ENCODE data around the gene COPZ1. TPM values are rescaled to one million over a fixed set of nuclear protein-coding genes. Genes with fewer than 3 reads are reported as not detected.

COPZ1 gene
- total and polyA plus RNA-seq, 2 donors (not counting 1 experiment from before 2014, with no cell fraction given), result 97.9 to 305 TPM

DNA sequence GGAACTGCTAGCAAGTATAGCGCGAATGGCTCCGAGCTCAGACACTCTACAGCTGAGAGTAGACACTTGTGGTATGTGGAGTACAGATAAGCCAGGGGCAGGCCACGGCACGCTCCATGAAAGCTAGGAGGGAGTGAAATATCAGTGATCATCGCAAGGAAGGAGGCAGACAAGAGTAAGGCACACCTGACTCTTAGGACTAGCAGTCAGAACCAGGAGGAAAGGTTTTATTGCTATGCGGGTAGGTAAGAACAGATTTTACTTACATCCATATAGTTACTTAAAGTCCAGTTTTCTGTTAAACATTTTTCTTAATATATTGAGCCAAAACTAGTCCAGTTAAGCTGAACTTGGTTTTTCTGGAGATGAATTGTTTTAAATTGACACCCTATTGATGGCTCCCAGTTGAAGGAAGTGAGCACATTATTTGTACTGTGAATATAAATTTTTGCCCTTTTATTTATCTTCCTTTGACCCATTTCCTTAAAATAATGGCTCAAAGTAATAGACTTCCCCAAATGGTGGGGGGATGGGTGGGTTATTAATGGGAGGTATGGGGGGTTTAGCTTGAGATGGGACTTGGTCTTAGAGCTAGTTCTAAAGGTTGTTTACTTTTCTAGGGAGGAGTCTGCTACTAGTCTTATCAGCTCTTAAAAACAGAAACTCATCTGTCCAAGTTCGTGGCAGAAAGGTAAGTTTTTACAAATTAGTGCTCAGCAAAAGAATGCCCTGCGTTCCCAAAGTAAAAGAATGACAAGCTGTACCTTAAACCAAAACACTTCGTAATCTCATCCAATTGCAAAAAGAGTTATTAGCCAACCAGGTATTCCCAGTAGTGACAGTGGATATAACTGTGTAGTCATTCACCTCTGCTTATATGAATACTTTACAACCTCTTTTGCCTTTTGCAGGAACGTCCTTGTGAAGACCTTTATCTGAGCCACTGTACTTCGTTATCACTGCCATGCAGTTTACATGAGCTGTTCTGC is 38.6 kb upstream of the COPZ1 start:
- no peak for TF ChIP-seq CTCF (conservative IDR thresholded peaks at IDR 0.05 in 1 of 2, IDR thresholded peaks at IDR 0.05 in 1 of 2; ENCODE audit: low read depth in 1 of 2, low read length in 2 of 2)
- Histone ChIP-seq H3K9ac (ENCODE audit: insufficient read depth, low read length) (no peak overlapping the region), H3K4me2 (ENCODE audit: extremely low read depth, insufficient read depth, low read length) (peak overlapping the region; percentile 4), H3K27ac (ENCODE audit: insufficient read depth, low read length) (no peak overlapping the region), H4K20me1 (ENCODE audit: control insufficient read depth, extremely low read depth, insufficient read depth, low read length) (peaks cover 3% of the 10 kb centered on the region), H3K9me3 (ENCODE audit: control insufficient read depth, insufficient read depth, low read depth, low read length) (no peaks in the 10 kb centered on the region), H3K4me3 (replicated peaks in 1 of 4; ENCODE audit: control extremely low read depth in 1 of 4, insufficient read depth in 1 of 4, low read depth in 3 of 4, low read length in 4 of 4) (peak overlapping the region in 1 of 4 experiments; percentile 3), H3K27me3 (ENCODE audit: control insufficient read depth, insufficient read depth, low read length) (no peaks in the 10 kb centered on the region), H3K36me3 (ENCODE audit: control insufficient read depth, insufficient read depth, low read length) (peaks cover 12% of the 10 kb centered on the region), H3K4me1 (ENCODE audit: control insufficient read depth, extremely low read depth, insufficient read depth, low read length) (peaks cover 8% of the 10 kb centered on the region), H3K79me2 (ENCODE audit: control insufficient read depth, insufficient read depth, low read length) (peaks cover 37% of the 10 kb centered on the region), H2AFZ (ENCODE audit: low read length) (no peak overlapping the region)
- no peak for DNase-seq (ENCODE audit: low read depth in 2 of 2)

DNA sequence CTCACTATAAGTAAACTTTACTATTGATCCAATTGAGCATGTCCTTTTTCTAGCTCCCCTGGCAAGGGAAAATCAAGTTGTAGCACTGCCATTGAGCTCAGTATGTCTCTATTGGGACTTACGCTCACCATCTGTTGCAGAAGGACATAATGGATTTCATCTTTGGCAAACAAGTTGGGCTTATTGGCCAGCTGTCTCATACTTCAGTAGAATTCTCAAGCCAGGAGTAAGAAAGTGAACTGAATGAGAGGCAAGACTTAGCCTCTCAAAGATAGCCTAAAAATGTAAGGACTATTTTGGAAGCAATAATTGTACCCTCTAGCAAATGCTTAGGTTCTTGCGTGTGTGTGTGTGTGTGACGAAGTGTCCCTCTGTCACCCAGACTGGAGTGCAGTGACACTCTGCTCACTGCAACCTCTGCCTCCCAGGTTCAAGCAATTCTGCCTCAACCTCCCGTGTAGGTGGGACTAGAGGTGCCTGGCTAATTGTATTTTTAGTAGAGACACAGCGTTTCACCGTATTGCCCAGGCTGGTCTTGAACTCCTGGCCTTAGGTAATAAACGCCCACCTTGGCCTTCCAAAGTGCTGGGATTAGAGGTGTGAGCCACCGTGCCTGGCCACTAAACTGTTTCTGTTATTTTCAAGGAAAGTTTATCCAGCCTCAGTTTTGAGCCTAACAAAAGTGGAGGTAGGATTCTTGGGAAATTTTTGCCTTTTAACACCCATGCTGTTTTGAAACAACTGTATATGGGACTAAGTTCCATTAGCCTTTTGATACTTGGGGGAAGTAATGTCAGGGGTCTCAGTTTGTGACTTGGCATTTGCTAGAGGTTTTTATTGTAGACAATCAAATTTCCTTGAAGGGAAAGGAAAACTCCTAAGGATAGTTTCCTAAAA is 37.4 kb upstream of the COPZ1 start:
- no peaks in the 10 kb centered on the region for H3K9me3 ChIP-seq (ENCODE audit: control insufficient read depth, insufficient read depth, low read depth, low read length)
- H3K9ac ChIP-seq (ENCODE audit: insufficient read depth, low read length), result no peak overlapping the region
- H3K4me3 ChIP-seq (replicated peaks in 1 of 4; ENCODE audit: control extremely low read depth in 1 of 4, insufficient read depth in 1 of 4, low read depth in 3 of 4, low read length in 4 of 4), result no peak overlapping the region
- peaks cover 6% of the 10 kb centered on the region for H3K4me1 ChIP-seq (ENCODE audit: control insufficient read depth, extremely low read depth, insufficient read depth, low read length)
- peaks cover 25% of the 10 kb centered on the region for H3K79me2 ChIP-seq (ENCODE audit: control insufficient read depth, insufficient read depth, low read length)
- no peak for DNase-seq (ENCODE audit: low read depth in 2 of 2)
- no peak for TF ChIP-seq EZH2 (IDR thresholded peaks at IDR 0.05; ENCODE audit: low read length, missing control alignments)
- no peak for TF ChIP-seq CTCF (conservative IDR thresholded peaks at IDR 0.05 in 1 of 2, IDR thresholded peaks at IDR 0.05 in 1 of 2; ENCODE audit: low read depth in 1 of 2, low read length in 2 of 2)
- H3K27me3 ChIP-seq (ENCODE audit: control insufficient read depth, insufficient read depth, low read length), result no peaks in the 10 kb centered on the region
- no peak overlapping the region for H3K4me2 ChIP-seq (ENCODE audit: extremely low read depth, insufficient read depth, low read length)
- H4K20me1 ChIP-seq (ENCODE audit: control insufficient read depth, extremely low read depth, insufficient read depth, low read length), result peaks cover 3% of the 10 kb centered on the region
- H3K36me3 ChIP-seq (ENCODE audit: control insufficient read depth, insufficient read depth, low read length), result peaks cover 13% of the 10 kb centered on the region
- no peak overlapping the region for H2AFZ ChIP-seq (ENCODE audit: low read length)
- H3K27ac ChIP-seq (ENCODE audit: insufficient read depth, low read length), result no peak overlapping the region
